ENCODE measurements around the gene SLC4A4. TPM values are rescaled to one million over a fixed set of nuclear protein-coding genes. Genes with fewer than 3 reads are reported as not detected.

The SLC4A4 gene
- total RNA-seq, 1 experiment from 2014 or later: 1.1 TPM

GRCh38 chr4:71348586-71348985 lies 9.8 kb downstream of the SLC4A4 start:
- DNase-seq (ENCODE audit: low spot score) (no peak), ATAC-seq (no peak)
- Mint-ChIP-seq H3K4me1 (no peaks in the 10 kb centered on the region), H3K36me3 (no peaks in the 10 kb centered on the region), H3K9me3 (no peaks in the 10 kb centered on the region), H3K4me3 (no peak overlapping the region), H3K27ac (no peak overlapping the region), H3K27me3 (ENCODE audit: low read depth) (no peaks in the 10 kb centered on the region)
- ChIA-PET POLR2A (no interaction called here), CTCF (no interaction called here)
- TF ChIP-seq PRDM15 (CRISPR knock-in tag; IDR thresholded peaks at IDR 0.05): no peak
- no peak for TF ChIP-seq RORB (CRISPR knock-in tag; IDR thresholded peaks at IDR 0.05)
- no peak for TF ChIP-seq ERG (CRISPR knock-in tag; IDR thresholded peaks at IDR 0.05)
- no peak for TF ChIP-seq JAZF1 (CRISPR knock-in tag; IDR thresholded peaks at IDR 0.05)
- TF ChIP-seq JUN (CRISPR knock-in tag; IDR thresholded peaks at IDR 0.05): no peak
- no peak for TF ChIP-seq ELF4 (CRISPR knock-in tag; IDR thresholded peaks at IDR 0.05; ENCODE audit: low read depth)
- TF ChIP-seq NR3C1 (CRISPR knock-in tag; conservative IDR thresholded peaks at IDR 0.05; ENCODE audit: low read depth): no peak
- no peak for TF ChIP-seq CTCF (IDR thresholded peaks at IDR 0.05)
- no peak for TF ChIP-seq IRF1 (CRISPR knock-in tag; IDR thresholded peaks at IDR 0.05)
- no peak for TF ChIP-seq ZSCAN18 (CRISPR knock-in tag; IDR thresholded peaks at IDR 0.05)
- no peak for TF ChIP-seq PRRX2 (CRISPR knock-in tag; IDR thresholded peaks at IDR 0.05)
- TF ChIP-seq SMAD4 (CRISPR knock-in tag; IDR thresholded peaks at IDR 0.05): no peak

- DNase-seq (ENCODE audit: low spot score) (no peak), ATAC-seq (no peak)
- Mint-ChIP-seq H3K4me1 (no peaks in the 10 kb centered on the region), H3K9me3 (no peaks in the 10 kb centered on the region), H3K27me3 (ENCODE audit: low read depth) (no peaks in the 10 kb centered on the region), H3K4me3 (no peak overlapping the region), H3K36me3 (no peaks in the 10 kb centered on the region), H3K27ac (no peak overlapping the region)
- ChIA-PET POLR2A (no interaction called here), CTCF (no interaction called here)
- TF ChIP-seq IRF1 (CRISPR knock-in tag; IDR thresholded peaks at IDR 0.05) (no peak), JAZF1 (CRISPR knock-in tag; IDR thresholded peaks at IDR 0.05) (no peak), TEAD1 (CRISPR knock-in tag; IDR thresholded peaks at IDR 0.05) (no peak), NR2C2 (CRISPR knock-in tag; IDR thresholded peaks at IDR 0.05) (no peak), ZBTB43 (CRISPR knock-in tag; IDR thresholded peaks at IDR 0.05) (no peak), TCF7 (CRISPR knock-in tag; IDR thresholded peaks at IDR 0.05; ENCODE audit: low read depth) (no peak), MLX (CRISPR knock-in tag; IDR thresholded peaks at IDR 0.05) (no peak), MXD4 (CRISPR knock-in tag; IDR thresholded peaks at IDR 0.05; ENCODE audit: borderline replicate concordance) (no peak), GABPB1 (CRISPR knock-in tag; IDR thresholded peaks at IDR 0.05) (no peak)
Observed at GRCh38 chr4:71355045-71355444, 16.2 kb downstream of the SLC4A4 start.
